ENCODE data around the gene MCHR2.

The MCHR2 gene

DNA sequence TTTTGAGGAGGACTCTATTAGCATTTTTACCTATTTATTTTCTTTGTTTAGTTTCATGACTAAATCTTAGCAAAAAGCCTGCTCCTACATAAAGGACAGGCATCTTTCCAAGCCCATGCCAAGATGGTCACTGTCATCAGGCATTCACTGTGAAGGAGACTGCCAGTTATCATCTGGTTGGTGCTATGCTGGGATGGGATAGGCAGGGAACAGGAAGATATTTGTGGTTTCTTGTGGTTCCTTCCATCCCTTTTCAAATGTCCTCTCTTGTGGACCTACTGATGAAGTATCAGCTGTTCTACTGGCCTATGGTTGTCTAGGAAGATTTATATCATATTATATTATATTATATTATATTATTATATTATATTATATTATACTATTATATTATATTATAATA, 107.0 kb downstream of the MCHR2 start:
- H3K4me3 ChIP-seq (ENCODE audit: low read depth, low read length) = no peak overlapping the region
- TF ChIP-seq, protein P1, sequence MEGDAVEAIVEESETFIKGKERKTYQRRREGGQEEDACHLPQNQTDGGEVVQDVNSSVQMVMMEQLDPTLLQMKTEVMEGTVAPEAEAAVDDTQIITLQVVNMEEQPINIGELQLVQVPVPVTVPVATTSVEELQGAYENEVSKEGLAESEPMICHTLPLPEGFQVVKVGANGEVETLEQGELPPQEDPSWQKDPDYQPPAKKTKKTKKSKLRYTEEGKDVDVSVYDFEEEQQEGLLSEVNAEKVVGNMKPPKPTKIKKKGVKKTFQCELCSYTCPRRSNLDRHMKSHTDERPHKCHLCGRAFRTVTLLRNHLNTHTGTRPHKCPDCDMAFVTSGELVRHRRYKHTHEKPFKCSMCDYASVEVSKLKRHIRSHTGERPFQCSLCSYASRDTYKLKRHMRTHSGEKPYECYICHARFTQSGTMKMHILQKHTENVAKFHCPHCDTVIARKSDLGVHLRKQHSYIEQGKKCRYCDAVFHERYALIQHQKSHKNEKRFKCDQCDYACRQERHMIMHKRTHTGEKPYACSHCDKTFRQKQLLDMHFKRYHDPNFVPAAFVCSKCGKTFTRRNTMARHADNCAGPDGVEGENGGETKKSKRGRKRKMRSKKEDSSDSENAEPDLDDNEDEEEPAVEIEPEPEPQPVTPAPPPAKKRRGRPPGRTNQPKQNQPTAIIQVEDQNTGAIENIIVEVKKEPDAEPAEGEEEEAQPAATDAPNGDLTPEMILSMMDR (IDR thresholded peaks at IDR 0.05; ENCODE audit: insufficient read depth, low read length, missing control alignments) = no peak
- ChIA-PET POLR2A (no interaction called here), CTCF (interaction anchor here (1.2 to 7.1 kb wide), 2 partner anchors 19 to 114 kb away, joined by 4 to 49 read pairs; no protein-coding TSS in a partner anchor)
- no peak for DNase-seq (ENCODE audit: low read depth, low spot score)

DNA sequence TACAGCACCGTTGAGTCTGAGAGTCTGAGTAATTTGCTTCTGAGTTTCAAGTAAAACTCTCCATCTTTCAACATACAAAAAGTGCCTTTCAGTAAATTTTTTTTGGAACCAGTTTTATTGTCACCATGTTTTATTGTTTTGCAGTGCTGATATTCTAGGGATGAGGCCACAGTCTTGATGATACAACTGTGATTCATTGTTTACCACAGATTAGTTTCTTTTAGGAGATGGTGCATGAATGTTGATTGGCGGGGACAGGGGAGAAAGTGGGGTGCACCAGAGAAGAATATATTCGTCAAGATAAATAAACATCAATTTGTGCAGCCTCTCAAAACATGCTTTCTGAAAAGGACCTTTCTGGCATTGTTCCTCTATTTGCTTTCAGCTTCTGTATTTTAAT, 109.0 kb downstream of the MCHR2 start:
- no peak overlapping the region for H3K4me3 ChIP-seq (ENCODE audit: low read depth, low read length)
- no peak for DNase-seq (ENCODE audit: low read depth, low spot score)
- ChIA-PET POLR2A (no interaction called here), CTCF (interaction anchor here (7.1 kb wide), 1 partner anchor 17 kb away, joined by 49 read pairs; no protein-coding TSS in a partner anchor)
- TF ChIP-seq, protein P1 (IDR thresholded peaks at IDR 0.05; ENCODE audit: insufficient read depth, low read length, missing control alignments) = no peak

DNA sequence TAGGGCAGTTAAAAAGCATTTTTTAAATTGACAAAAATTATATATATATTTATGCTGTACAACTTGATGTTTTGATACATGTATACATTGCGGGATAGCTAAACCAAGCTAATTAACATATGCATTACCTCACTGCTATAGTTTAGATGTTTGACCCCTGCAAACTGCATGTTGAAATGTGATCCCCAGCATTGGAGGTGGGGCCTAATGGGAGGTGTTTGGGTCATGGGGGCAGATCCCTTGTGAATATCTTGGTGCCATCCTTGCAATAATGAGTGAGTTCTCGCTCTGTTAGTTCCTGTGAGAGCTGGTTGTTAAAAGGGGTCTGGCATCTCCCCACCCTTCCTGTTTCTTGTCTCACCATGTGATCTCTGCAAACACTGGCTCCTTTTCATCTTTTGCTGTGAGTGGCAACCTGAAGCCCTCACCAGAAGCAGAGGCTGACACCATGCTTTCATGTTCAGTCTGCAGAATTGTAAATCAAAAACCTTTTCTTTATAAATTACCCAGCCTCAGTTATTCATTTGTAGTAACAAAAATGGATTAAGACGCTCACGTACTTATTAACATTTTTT, 111.8 kb downstream of the MCHR2 start:
- H3K4me3 ChIP-seq (ENCODE audit: low read depth, low read length) = no peak overlapping the region
- DNase-seq (ENCODE audit: low read depth, low spot score) = no peak
- ChIA-PET CTCF (interaction anchor here (1.0 to 7.1 kb wide), 2 partner anchors 14 to 215 kb away, joined by 3 to 49 read pairs; no protein-coding TSS in a partner anchor), POLR2A (no interaction called here)
- TF ChIP-seq, protein P1 (IDR thresholded peaks at IDR 0.05; ENCODE audit: insufficient read depth, low read length, missing control alignments) = no peak

DNA sequence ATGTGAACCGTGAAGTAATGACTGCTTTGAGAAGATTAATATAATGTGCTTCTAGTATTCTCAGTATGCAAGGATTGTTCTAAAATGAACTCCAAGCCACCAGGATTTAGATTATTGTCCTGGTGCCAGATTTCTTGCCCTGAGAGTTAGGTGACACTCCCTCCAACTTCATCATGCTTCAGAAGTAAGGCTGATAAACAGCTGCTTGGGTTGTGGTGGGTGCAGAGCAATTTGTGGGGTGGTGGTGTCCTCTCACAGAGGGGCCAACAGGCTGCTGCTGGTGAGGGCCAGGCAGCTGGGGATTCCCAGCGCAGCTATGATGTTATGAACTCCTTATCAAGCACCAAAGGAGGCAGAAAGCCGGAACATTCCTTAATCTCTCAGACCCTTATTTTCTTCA, 114.6 kb downstream of the MCHR2 start:
- TF ChIP-seq, protein P1 (IDR thresholded peaks at IDR 0.05; ENCODE audit: insufficient read depth, low read length, missing control alignments) = no peak
- ChIA-PET POLR2A (no interaction called here), CTCF (interaction anchor here (5.1 kb wide), 1 partner anchor 11 kb away, joined by 47 read pairs; no protein-coding TSS in a partner anchor)
- H3K4me3 ChIP-seq (ENCODE audit: low read depth, low read length) = no peak overlapping the region
- no peak for DNase-seq (ENCODE audit: low read depth, low spot score)

DNA sequence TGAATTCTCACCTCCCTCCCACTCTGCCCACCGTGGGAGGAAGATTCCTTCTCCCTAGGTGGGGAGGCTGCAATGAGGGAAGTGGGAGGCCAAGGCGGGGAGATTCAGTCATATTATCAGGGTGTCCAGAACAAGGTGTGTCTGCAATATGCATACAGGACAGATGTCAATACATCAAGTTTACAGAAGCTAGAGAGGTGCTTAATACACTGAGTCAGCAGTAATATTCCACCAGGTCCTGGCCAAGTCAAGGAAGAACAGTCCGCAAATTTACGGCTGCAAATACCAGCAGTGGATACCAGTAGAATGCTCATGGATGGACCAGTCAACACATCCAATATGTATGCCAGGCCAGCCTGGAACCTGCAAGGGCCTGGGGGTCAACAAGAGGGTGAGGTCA, 119.0 kb downstream of the MCHR2 start:
- ChIA-PET POLR2A (no interaction called here), CTCF (interaction anchor here (10.6 kb wide), 1 partner anchor 224 kb away, joined by 350 read pairs; no protein-coding TSS in a partner anchor)
- TF ChIP-seq, protein P1 (IDR thresholded peaks at IDR 0.05; ENCODE audit: insufficient read depth, low read length, missing control alignments) = no peak
- no peak overlapping the region for H3K4me3 ChIP-seq (ENCODE audit: low read depth, low read length)
- no peak for DNase-seq (ENCODE audit: low read depth, low spot score)

DNA sequence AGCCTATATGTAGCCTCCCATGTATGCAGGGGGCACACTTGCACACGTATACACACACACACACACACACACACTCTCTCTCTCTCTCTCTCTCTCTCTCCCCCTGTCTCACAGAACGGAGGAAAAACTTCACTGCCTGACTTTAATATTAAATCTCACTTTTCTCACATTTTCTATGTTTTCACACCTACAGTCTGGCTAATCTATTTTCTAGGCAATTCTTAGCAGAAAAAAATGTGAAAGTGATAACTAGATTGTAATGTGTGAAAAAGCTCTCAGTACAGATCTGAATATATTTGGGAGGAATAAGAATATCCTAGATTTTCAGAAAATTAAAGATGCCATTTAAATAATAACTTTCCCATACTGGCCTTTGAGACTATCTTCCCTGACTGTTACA, 120.9 kb downstream of the MCHR2 start:
- ChIA-PET POLR2A (no interaction called here), CTCF (interaction anchor here (1.2 to 10.6 kb wide), 4 partner anchors 32 to 226 kb away, joined by 3 to 350 read pairs (median 5); no protein-coding TSS in a partner anchor)
- TF ChIP-seq, protein P1 (IDR thresholded peaks at IDR 0.05; ENCODE audit: insufficient read depth, low read length, missing control alignments) = no peak
- DNase-seq (ENCODE audit: low read depth, low spot score) = no peak
- no peak overlapping the region for H3K4me3 ChIP-seq (ENCODE audit: low read depth, low read length)

Measured in AG04449 (cell line).